Kidney (tissue), 14 donors: ENCODE results near the gene CCDC27. TPM values are rescaled to one million over a fixed set of nuclear protein-coding genes. Genes with fewer than 3 reads are reported as not detected.

Experiments used
- DNase-seq, 5 donors: peaks; one replicate each; pipeline ENCODE4 v3.0.0-alpha.2; 2013 to 2020
- FAIRE-seq: peaks from 2 replicates; lab custom pipeline; 2012; peaks lifted over from hg19 to GRCh38; lab: Jason Lieb, UNC
- H3K27ac ChIP-seq, 2 donors: one replicate each; pipeline ENCODE4 v1.7.0; 2013; ENCODE audit warnings: low read depth in 2 of 2, low read length in 2 of 2, inconsistent platforms in 1 of 2
- H3K27me3 ChIP-seq: one replicate; pipeline ENCODE4 v1.7.1; 2013; ENCODE audit warnings: low read length, inconsistent platforms; ENCODE audit not compliant: control insufficient read depth, insufficient read depth
- H3K36me3 ChIP-seq, 3 donors: one replicate each; pipeline versions ENCODE4 v1.7.0 to v1.7.1; 2013; ENCODE audit warnings: low read length in 3 of 3, control low read depth in 1 of 3, inconsistent platforms in 1 of 3; ENCODE audit not compliant: insufficient read depth in 3 of 3, control insufficient read depth in 2 of 3
- H3K4me1 ChIP-seq, 3 donors: one replicate each; pipeline versions ENCODE4 v1.7.0 to v1.7.1; 2013; ENCODE audit warnings: low read length in 3 of 3, inconsistent platforms in 1 of 3, low read depth in 1 of 3; ENCODE audit not compliant: control insufficient read depth in 2 of 3, insufficient read depth in 2 of 3
- H3K4me3 ChIP-seq, 3 donors: one replicate each; pipeline versions ENCODE4 v1.7.0 to v1.8.1; 2013; ENCODE audit warnings: low read length in 3 of 3, control low read depth in 1 of 3, inconsistent platforms in 1 of 3
- H3K9ac ChIP-seq, 3 donors: one replicate each; pipeline versions ENCODE4 v1.7.0 to v1.7.1; 2013; ENCODE audit warnings: low read length in 3 of 3, control low read depth in 1 of 3, inconsistent platforms in 1 of 3
- H3K9me3 ChIP-seq, 3 donors: one replicate each; pipeline versions ENCODE4 v1.7.0 to v1.7.1; 2013; ENCODE audit warnings: low read length in 3 of 3, control low read depth in 1 of 3, inconsistent platforms in 1 of 3; ENCODE audit not compliant: control insufficient read depth in 2 of 3, insufficient read depth in 1 of 3
- intact Hi-C: fragments of 100-400 bp; cut with DNase I; formaldehyde crosslinking; loops from one replicate; pipeline ENCODE4 v1.11.1; 2022
- polyA plus RNA-seq: library from polyadenylated mRNA; stranded (reverse); fragments of 350-450 nt; fragmentation: Illumina TruSeq; extraction: RNeasy Lipid Tissue Mini Kit (QIAGEN cat#74804); gene quantifications from one replicate; pipeline ENCODE4 v1.2.3, GENCODE V29; 2014; ENCODE audit warnings: low read depth, low replicate concordance; ENCODE audit not compliant: insufficient read depth
- total RNA-seq: library from RNA; stranded (reverse); fragmentation: NEBNext Ultra II Directional; extraction: Animal tissue kit (Norgen Biotek cat#: 25700); gene quantifications from one replicate; pipeline ENCODE4 v1.2.1, GENCODE V29; 2021
- TF ChIP-seq, protein P1 (sequence below): IDR thresholded peaks from 3 replicates; pipeline ENCODE4 v1.5.1; 2012; ENCODE audit warnings: mild to moderate bottlenecking, moderate library complexity, borderline replicate concordance; ENCODE audit not compliant: insufficient read depth; ENCODE audit errors: extremely low read depth
- donor health status: control.
- donor health status: control.
- donor health status: control.
- donor health status: control.
- donor health status: control.
- donor health status: DM: yes; HTN: yes; CAD: no.
- donor health status: Normal renal cell carcinoma (clear cell type).

Gene CCDC27
- total and polyA plus RNA-seq, 2 donors from 2014 or later: not detected

DNA sequence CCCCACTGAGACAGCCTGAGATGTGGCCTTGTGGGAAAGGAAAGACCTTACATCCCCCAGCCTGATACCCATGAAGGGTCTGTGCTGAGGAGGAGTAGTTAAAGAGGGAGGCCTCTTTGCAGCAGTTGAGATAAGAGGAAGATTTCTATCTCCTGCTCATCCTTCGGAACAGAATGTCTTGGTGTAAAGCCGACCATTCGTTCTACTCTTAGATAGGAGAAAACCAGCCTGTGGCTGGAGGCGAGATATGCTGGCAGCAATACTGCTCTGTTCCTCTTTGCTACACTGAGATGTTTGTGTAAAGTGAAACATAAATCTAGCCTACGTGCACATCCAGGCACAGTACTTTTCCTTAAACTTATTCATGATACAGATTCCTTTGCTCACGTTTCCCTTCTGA lies 1.5 kb upstream of the CCDC27 start:
- H3K4me3 ChIP-seq: no peak overlapping the region

DNA sequence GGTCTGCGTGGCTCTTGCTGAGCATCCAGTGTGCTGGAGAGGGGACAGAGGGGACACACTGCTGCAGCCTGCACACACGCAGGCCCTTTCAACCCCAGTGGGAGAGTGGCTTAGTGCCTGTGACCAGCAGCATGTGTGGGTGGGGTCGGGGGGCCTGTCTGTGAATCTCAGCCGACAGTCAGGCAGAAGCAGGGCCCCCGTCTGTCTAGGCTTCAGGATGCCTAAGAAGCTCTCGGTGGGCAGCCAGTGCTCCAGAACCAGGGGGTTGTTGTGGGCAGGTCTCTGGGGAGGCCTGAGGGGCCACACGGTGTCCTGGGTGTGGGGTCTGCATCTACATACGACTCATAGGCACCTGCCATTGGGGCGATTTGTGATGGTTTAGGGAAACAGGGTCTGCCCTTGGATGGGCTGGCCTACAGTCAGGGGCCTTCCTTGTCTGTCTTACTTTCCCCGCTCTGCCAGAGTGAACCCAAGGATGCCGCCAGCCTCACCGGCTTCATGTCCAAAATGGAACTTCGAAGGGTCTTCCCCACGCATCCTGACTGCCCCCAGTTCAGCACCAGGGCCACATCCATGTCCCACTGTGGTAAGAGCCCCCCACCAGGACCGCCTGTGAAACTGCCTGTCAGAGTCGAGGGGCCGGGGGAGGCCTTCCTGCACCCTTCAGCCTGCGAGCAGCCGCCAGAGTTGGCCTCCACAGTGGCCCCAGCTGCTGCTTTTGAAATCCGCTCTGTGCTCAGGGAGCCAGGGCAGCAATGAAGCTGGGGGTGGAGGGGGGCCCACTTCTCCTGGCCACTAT lies 1.6 kb downstream of the CCDC27 start:
- H3K36me3 ChIP-seq: no peaks in the 10 kb centered on the region
- H3K27ac ChIP-seq: no peak overlapping the region
- H3K4me3 ChIP-seq: no peak overlapping the region
- DNase-seq (peak in 1 of 5 donors; percentile 38), FAIRE-seq (no peak)
- TF ChIP-seq, protein P1, sequence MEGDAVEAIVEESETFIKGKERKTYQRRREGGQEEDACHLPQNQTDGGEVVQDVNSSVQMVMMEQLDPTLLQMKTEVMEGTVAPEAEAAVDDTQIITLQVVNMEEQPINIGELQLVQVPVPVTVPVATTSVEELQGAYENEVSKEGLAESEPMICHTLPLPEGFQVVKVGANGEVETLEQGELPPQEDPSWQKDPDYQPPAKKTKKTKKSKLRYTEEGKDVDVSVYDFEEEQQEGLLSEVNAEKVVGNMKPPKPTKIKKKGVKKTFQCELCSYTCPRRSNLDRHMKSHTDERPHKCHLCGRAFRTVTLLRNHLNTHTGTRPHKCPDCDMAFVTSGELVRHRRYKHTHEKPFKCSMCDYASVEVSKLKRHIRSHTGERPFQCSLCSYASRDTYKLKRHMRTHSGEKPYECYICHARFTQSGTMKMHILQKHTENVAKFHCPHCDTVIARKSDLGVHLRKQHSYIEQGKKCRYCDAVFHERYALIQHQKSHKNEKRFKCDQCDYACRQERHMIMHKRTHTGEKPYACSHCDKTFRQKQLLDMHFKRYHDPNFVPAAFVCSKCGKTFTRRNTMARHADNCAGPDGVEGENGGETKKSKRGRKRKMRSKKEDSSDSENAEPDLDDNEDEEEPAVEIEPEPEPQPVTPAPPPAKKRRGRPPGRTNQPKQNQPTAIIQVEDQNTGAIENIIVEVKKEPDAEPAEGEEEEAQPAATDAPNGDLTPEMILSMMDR: no peak
- intact Hi-C loops: no loop called here
- no peaks in the 10 kb centered on the region for H3K9me3 ChIP-seq
- H3K27me3 ChIP-seq: no peaks in the 10 kb centered on the region
- no peaks in the 10 kb centered on the region for H3K4me1 ChIP-seq
- H3K9ac ChIP-seq: no peak overlapping the region

More for the DNA sequence above, 1.5 kb upstream of the CCDC27 start:
- H3K36me3 ChIP-seq: no peaks in the 10 kb centered on the region
- H3K27me3 ChIP-seq: no peaks in the 10 kb centered on the region
- TF ChIP-seq, protein P1: no peak
- no peaks in the 10 kb centered on the region for H3K9me3 ChIP-seq
- DNase-seq (peak in 1 of 5 donors; percentile 39), FAIRE-seq (no peak)
- no peak overlapping the region for H3K9ac ChIP-seq
- intact Hi-C loops: no loop called here
- peaks cover 0 to 10% (median 0%) of the 10 kb centered on the region in 3 donors for H3K4me1 ChIP-seq
- no peak overlapping the region for H3K27ac ChIP-seq

DNA sequence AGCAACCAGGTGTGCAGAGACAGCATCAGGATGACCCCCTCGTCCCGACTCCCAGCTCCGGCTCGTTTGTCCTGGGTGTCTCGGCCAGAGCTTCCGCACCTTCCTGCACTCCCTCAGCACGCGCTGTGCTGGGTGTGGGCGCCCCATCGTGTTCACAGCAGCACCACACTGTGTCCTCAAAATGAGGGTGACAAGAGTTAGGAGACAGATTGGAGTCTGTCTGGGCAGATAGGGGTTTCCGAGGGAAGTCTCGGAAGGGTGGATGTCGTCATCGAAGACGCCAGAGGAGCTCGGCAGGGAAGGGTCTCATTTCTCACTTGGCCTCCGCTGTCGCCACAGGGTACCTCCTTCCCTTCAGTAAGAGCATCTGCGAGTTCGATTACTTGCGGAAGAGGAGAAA lies 4.1 kb downstream of the CCDC27 start:
- Histone ChIP-seq H3K4me3 (no peak overlapping the region), H3K9ac (no peak overlapping the region), H3K4me1 (no peaks in the 10 kb centered on the region), H3K9me3 (no peaks in the 10 kb centered on the region), H3K27ac (no peak overlapping the region), H3K27me3 (no peaks in the 10 kb centered on the region), H3K36me3 (no peaks in the 10 kb centered on the region)
- peak in 1 of 5 donors; percentile 55 for DNase-seq
- no peak for FAIRE-seq
- TF ChIP-seq, protein P1: no peak
- intact Hi-C loops: no loop called here

DNA sequence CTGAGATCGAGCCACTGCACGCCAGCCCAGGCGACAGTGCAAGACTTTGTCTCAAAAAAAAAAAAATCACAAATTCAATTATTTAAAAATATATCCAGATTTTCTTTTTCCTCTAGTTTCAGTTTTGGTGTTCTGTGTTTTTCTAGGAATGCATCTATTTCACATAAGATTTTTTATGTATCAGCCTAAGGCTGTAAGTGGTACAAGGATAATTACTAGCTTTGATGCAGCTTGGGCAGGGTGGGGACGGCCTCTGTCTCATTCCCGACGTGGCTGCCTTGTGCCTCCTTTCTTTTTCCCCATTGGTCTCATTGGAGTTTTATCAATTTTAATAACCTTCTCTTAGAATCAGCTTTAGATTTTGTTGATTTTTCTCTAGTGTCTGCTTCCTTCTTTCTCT lies 6.9 kb downstream of the CCDC27 start:
- Histone ChIP-seq H3K9me3 (no peaks in the 10 kb centered on the region), H3K4me1 (no peaks in the 10 kb centered on the region), H3K4me3 (no peak overlapping the region), H3K27ac (no peak overlapping the region), H3K27me3 (no peaks in the 10 kb centered on the region), H3K36me3 (no peaks in the 10 kb centered on the region), H3K9ac (no peak overlapping the region)
- FAIRE-seq: no peak
- no peak for DNase-seq
- TF ChIP-seq, protein P1: no peak
- intact Hi-C loops: no loop called here
